Naive thymus-derived CD4-positive, alpha-beta T cell (primary cell): ENCODE results near the gene GOLGA6L6. TPM values are rescaled to one million over a fixed set of nuclear protein-coding genes. Genes with fewer than 3 reads are reported as not detected.
"Not testable (repeated sequence)": the region's sequence is repeated elsewhere in the genome, so short reads cannot be mapped to it uniquely, and the experiment has no call there.

Experiments used
- ATAC-seq: fragments of 150-1000 bp; cut with Tn5 transposase; 2 replicates; pipeline ENCODE4 v1.10.0; 2021; ENCODE audit warnings: mild to moderate bottlenecking, moderate library complexity
- CTCF ChIA-PET: fragments of 350-600 bp; sonication (Branson Sonifier 250); formaldehyde crosslinking; loops from one replicate; lab custom pipeline; 2021; ENCODE audit warnings: antibody characterized with exemption; lab: Charles Lee
- POLR2A ChIA-PET: fragments of 350-600 bp; sonication (Branson Sonifier 250); formaldehyde crosslinking; loops from one replicate; lab custom pipeline; 2021; ENCODE audit warnings: antibody characterized with exemption, inconsistent platforms; lab: Charles Lee
- DNase-seq, 9 donors: peaks; one replicate each; pipeline versions ENCODE4 v3.0.0 to v3.0.0-alpha.2; 2020 to 2022; ENCODE audit warnings: mixed read lengths in 1 of 9
- H3K27ac ChIP-seq: one replicate; pipeline ENCODE4 v1.7.0; 2013; ENCODE audit warnings: mild to moderate bottlenecking, low read depth, low read length, moderate library complexity
- H3K27me3 ChIP-seq, 2 donors: one replicate each; pipeline ENCODE4 v1.7.0; 2013; ENCODE audit warnings: low read length in 2 of 2, mild to moderate bottlenecking in 2 of 2, moderate library complexity in 2 of 2; ENCODE audit not compliant: control insufficient read depth in 2 of 2, insufficient read depth in 2 of 2
- H3K36me3 ChIP-seq, 3 experiments: 1 replicate in 2 of 3; 2 replicates in 1 of 3; pipeline ENCODE4 v1.7.0; 2013; ENCODE audit warnings: low read length in 3 of 3, mild to moderate bottlenecking in 3 of 3, moderate library complexity in 1 of 3; ENCODE audit not compliant: insufficient read depth in 3 of 3, control insufficient read depth in 2 of 3
- H3K4me1 ChIP-seq, 2 donors: one replicate each; pipeline ENCODE4 v1.7.0; 2013; ENCODE audit warnings: low read length in 2 of 2, mild to moderate bottlenecking in 2 of 2, moderate library complexity in 1 of 2; ENCODE audit not compliant: control insufficient read depth in 2 of 2, insufficient read depth in 2 of 2
- H3K4me3 ChIP-seq: 2 replicates; pipeline ENCODE4 v1.7.0; 2013; ENCODE audit warnings: mild to moderate bottlenecking, low read length
- H3K9me3 ChIP-seq, 3 experiments: 1 replicate in 2 of 3; 2 replicates in 1 of 3; pipeline ENCODE4 v1.7.0; 2013; ENCODE audit warnings: low read length in 3 of 3; ENCODE audit not compliant: control insufficient read depth in 2 of 3
- H3K27ac Mint-ChIP-seq, 9 donors: one replicate each; pipeline ENCODE4 v1.8.0; 2020 to 2022; ENCODE audit warnings: mixed read lengths in 9 of 9, mild to moderate bottlenecking in 8 of 9, moderate library complexity in 5 of 9, inconsistent platforms in 2 of 9
- H3K27me3 Mint-ChIP-seq, 5 donors: one replicate each; pipeline ENCODE4 v1.8.0; 2021 to 2022; ENCODE audit warnings: mixed read lengths in 5 of 5, mild to moderate bottlenecking in 1 of 5
- H3K36me3 Mint-ChIP-seq, 5 donors: one replicate each; pipeline ENCODE4 v1.8.0; 2020 to 2022; ENCODE audit warnings: mixed read lengths in 5 of 5, mild to moderate bottlenecking in 3 of 5, inconsistent platforms in 1 of 5
- H3K4me1 Mint-ChIP-seq, 7 donors: one replicate each; pipeline ENCODE4 v1.8.0; 2020 to 2022; ENCODE audit warnings: mixed read lengths in 7 of 7, mild to moderate bottlenecking in 3 of 7, inconsistent platforms in 1 of 7
- H3K4me3 Mint-ChIP-seq, 10 donors: one replicate each; pipeline ENCODE4 v1.8.0; 2020 to 2022; ENCODE audit warnings: mild to moderate bottlenecking in 10 of 10, mixed read lengths in 10 of 10, moderate library complexity in 6 of 10, inconsistent platforms in 2 of 10
- H3K9me3 Mint-ChIP-seq, 11 donors: one replicate each; pipeline ENCODE4 v1.8.0; 2020 to 2022; ENCODE audit warnings: mixed read lengths in 11 of 11, mild to moderate bottlenecking in 4 of 11, inconsistent platforms in 1 of 11, moderate library complexity in 1 of 11
- intact Hi-C, 2 donors: fragments of 100-400 bp; cut with micrococcal nuclease; formaldehyde crosslinking; loops; one replicate each; pipeline ENCODE4 v1.15.1; 2023
- polyA plus RNA-seq, 2 donors: library from polyadenylated mRNA; unstranded; fragments of 300-500 nt; fragmentation: Illumina TruSeq; gene quantifications; one replicate each; pipeline ENCODE4 v1.2.3, GENCODE V29; 2021
- total RNA-seq, 6 experiments: library from RNA in 5 of 6; stranded (reverse) in 5 of 6; gene quantifications; 1 replicate in 5 of 6; 2 replicates in 1 of 6; pipeline ENCODE4 v1.2.3 and lab custom pipeline; 2021 to 2026

Gene GOLGA6L6
- total and polyA plus RNA-seq, 7 experiments from 2014 or later: not detected

DNA sequence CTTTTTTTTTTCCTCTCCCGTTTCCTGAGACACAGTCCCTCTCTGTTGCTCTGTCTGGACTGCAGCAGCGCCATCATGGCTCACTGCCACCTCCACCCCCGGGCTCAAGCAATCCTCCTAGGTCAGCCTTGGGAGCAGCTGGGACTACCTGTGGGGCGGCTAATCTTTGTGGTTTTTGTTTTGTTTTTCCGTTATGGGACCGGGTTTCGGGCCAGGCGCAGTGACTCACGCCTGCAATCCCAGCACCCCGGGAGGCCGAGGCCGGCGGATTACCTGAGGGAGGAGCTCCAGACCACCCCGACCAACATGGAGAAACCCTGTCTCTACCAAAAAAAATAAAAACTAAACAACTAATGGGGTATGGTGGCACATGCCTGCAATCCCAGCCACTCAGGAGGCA is 38.1 kb upstream of the GOLGA6L6 start:
- ATAC-seq, H3K4me1 Mint-ChIP-seq, H3K27me3 ChIP-seq, H3K36me3 Mint-ChIP-seq, H3K9me3 ChIP-seq, H3K27ac Mint-ChIP-seq, intact Hi-C loops, H3K9me3 Mint-ChIP-seq, H3K27ac ChIP-seq, H3K4me3 ChIP-seq, H3K27me3 Mint-ChIP-seq, H3K4me3 Mint-ChIP-seq, H3K4me1 ChIP-seq, DNase-seq, POLR2A ChIA-PET, H3K36me3 ChIP-seq, CTCF ChIA-PET: not testable (repeated sequence)

DNA sequence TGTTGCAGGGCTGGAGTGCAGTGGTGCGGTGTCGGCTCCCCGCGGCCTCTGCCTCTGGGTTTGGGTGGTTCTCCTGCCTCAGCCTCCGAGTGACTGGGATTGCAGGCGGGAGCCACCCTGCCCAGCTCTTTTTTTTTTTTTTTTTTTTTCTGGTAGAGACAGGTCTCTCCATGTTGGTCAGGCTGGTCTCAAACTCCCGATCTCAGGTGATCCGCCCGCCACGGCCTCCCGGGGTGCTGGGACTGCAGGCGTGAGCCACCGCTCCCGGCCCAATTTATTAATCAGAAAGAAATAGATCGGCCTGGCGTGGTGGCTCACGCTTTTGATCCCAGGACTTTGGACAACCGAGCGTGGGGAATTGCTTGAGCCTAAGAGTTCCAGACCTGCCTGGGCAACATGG is 9.7 kb upstream of the GOLGA6L6 start:
- H3K27me3 ChIP-seq, H3K9me3 Mint-ChIP-seq, H3K4me1 Mint-ChIP-seq, H3K9me3 ChIP-seq, H3K4me3 ChIP-seq, H3K27me3 Mint-ChIP-seq, H3K4me1 ChIP-seq, DNase-seq, H3K4me3 Mint-ChIP-seq, CTCF ChIA-PET, H3K27ac ChIP-seq, ATAC-seq, intact Hi-C loops, H3K36me3 Mint-ChIP-seq, POLR2A ChIA-PET, H3K36me3 ChIP-seq, H3K27ac Mint-ChIP-seq: not testable (repeated sequence)

DNA sequence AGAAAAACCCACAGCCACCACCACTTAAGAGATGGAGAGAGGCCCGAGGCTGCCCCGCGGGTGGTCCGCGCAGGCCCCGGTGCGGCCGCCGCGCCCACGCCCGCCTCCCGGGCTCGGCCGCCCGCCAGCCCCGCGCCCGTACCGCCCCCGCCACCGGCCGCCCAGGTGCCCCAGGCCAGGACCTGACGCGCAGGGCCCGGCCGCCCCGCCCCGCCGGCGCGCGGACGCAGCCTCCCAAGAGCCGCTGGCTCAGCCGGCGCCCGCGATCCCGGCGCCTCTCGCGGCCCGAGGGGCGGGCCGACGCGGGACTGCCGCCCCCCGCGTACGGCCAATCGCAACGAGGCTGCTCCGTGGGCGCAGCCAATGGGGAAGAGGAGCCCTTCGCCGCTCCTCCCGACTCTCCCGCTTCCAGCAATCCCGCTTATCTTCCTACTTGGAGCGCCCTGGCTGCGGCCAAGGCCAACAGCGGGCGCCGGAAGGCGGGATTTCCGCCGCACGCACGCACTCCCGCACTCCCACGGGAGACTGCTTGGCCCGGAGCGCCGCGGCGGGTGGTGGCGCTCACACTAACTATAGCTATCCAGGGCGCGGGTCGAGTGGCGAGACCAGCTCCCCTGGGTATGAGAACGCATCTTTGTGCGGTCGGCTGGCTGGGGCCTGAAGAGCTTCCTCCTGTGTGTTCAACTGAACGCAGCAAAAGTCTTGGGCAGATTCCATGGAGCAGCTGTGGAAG is 35.5 kb downstream of the GOLGA6L6 start:
- H3K9me3 Mint-ChIP-seq, H3K36me3 ChIP-seq, ATAC-seq, H3K27ac ChIP-seq, H3K36me3 Mint-ChIP-seq, H3K27me3 ChIP-seq, intact Hi-C loops, H3K4me1 ChIP-seq, H3K27ac Mint-ChIP-seq, H3K9me3 ChIP-seq, CTCF ChIA-PET, POLR2A ChIA-PET, H3K27me3 Mint-ChIP-seq, H3K4me1 Mint-ChIP-seq, H3K4me3 ChIP-seq: not testable (repeated sequence)
- H3K4me3 Mint-ChIP-seq: peak overlapping the region in 1 of 10 donors; percentile 73
- peak in 2 of 9 donors; percentile 16 to 34 for DNase-seq

DNA sequence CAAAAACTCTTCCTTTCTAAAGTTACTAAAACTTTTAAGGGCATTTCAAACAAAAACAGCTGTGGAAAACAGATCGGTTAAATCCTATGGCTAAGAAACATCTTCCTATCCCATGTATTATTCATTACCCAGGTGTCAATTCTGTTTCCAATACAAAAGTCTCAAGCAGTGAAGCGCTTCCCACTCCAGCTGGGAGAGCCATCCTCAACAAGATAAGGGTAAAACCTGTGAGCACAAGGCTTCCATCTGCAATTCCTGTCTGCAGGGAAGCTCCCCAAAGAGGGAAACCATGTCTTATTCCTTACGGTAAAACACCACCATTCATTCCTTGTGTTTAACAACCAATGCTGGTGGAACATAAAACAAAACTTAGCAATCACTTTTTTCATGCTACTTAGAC is 38.8 kb downstream of the GOLGA6L6 start:
- POLR2A ChIA-PET, intact Hi-C loops, H3K36me3 ChIP-seq, H3K27ac ChIP-seq, H3K4me1 ChIP-seq, H3K4me1 Mint-ChIP-seq, H3K36me3 Mint-ChIP-seq, CTCF ChIA-PET, H3K9me3 Mint-ChIP-seq, H3K27me3 ChIP-seq, H3K9me3 ChIP-seq, ATAC-seq, DNase-seq, H3K4me3 ChIP-seq, H3K27me3 Mint-ChIP-seq, H3K27ac Mint-ChIP-seq, H3K4me3 Mint-ChIP-seq: not testable (repeated sequence)

DNA sequence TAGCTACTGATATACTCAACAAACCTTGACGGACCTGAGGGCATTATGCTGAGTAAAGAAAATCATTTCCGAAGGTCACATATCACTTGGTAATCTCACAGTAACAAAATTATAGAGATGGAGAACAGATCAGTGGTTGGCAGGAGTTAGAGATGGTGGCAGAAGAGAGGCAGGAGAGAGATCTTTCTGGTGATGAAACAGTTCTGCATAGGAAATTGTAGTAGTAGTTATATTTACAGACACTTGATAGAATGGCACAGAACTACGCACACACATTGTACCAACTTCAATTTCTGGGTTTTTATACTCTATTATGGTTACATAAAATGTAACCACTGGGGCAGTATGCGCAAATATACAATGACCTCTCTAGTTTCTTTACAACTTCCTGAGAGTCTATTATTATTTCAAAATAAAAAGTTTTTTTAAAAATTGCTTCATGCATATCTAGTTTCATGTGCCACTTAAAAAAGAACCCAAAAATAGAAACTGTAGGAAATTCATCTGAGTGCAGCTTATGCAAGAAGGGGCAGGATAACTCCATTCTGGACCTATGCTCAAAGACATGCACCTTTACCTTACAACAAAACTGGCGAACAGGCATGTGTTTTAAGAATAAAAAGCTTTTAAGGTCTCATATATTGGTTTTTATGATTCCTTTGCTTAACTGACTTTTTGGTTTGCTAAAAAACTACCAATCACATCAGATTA is 39.9 kb downstream of the GOLGA6L6 start:
- H3K27ac Mint-ChIP-seq, H3K4me3 Mint-ChIP-seq, H3K27me3 ChIP-seq, H3K4me3 ChIP-seq, H3K9me3 Mint-ChIP-seq, intact Hi-C loops, H3K36me3 Mint-ChIP-seq, POLR2A ChIA-PET, H3K4me1 Mint-ChIP-seq, H3K9me3 ChIP-seq, H3K4me1 ChIP-seq, H3K27me3 Mint-ChIP-seq, CTCF ChIA-PET, H3K36me3 ChIP-seq, DNase-seq, ATAC-seq, H3K27ac ChIP-seq: not testable (repeated sequence)

DNA sequence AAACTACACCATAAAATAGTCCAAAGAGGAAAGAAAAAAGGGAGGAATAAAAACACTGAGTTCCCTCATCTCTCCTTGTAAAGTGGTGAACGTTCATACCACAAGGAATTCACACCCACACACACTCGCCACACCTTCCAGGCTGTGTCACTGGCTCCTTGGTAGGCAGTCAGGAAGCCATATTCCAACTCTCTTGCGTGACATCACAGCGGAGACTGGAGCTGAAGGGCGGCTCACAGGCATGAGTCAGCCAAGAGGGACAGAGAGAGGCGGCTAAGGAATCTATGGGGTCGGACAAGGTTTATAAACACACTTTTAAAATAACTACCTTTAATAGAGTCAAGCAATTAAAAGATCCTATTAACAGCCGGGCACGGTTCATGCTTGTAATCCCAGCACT is 43.8 kb downstream of the GOLGA6L6 start:
- H3K4me3 Mint-ChIP-seq, H3K27ac Mint-ChIP-seq, H3K27me3 ChIP-seq, POLR2A ChIA-PET, DNase-seq, H3K27ac ChIP-seq, H3K4me3 ChIP-seq, H3K9me3 ChIP-seq, H3K36me3 ChIP-seq, H3K27me3 Mint-ChIP-seq, H3K4me1 Mint-ChIP-seq, H3K9me3 Mint-ChIP-seq, ATAC-seq, intact Hi-C loops, H3K4me1 ChIP-seq, H3K36me3 Mint-ChIP-seq, CTCF ChIA-PET: not testable (repeated sequence)

DNA sequence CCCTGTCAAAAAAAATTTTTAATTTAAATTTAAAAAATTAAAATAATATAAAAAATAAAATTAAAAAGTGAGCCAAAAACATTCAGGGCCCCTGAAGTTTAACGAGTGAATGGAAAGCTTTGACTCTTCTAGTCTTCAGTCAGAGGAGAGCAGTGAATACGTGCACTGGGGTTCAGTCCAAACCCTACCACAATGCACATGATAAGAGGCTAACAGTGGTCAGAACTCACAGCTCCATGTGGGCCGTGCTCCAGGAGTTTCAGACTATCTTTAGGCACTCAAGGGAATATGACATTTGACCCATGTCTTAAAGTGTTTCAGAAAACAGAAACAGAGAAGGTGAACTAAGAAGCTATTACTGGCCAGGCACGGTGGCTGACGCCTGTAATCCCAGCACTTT is 48.6 kb downstream of the GOLGA6L6 start:
- DNase-seq, intact Hi-C loops, CTCF ChIA-PET, H3K36me3 Mint-ChIP-seq, H3K9me3 ChIP-seq, H3K27me3 ChIP-seq, POLR2A ChIA-PET, H3K4me3 Mint-ChIP-seq, H3K27ac ChIP-seq, H3K4me1 Mint-ChIP-seq, H3K4me1 ChIP-seq, H3K9me3 Mint-ChIP-seq, ATAC-seq, H3K27ac Mint-ChIP-seq, H3K4me3 ChIP-seq, H3K36me3 ChIP-seq, H3K27me3 Mint-ChIP-seq: not testable (repeated sequence)
